Transverse colon (tissue), 4 donors: ENCODE data around the gene SEMA3C. TPM values are rescaled to one million over a fixed set of nuclear protein-coding genes. Genes with fewer than 3 reads are reported as not detected.

ENCODE experiments used
- DNase-seq: peaks from one replicate; pipeline ENCODE4 v3.0.0-alpha.2; 2019
- H3K27ac ChIP-seq, 4 donors: fragments of 200-600 bp; sonication (generic); 2 replicates each; pipeline ENCODE4 v1.5.1; 2016 to 2018; ENCODE audit warnings: inconsistent platforms in 4 of 4
- H3K27me3 ChIP-seq: fragments of 200-600 bp; sonication (generic); 2 replicates; pipeline ENCODE4 v1.5.1; 2017; ENCODE audit warnings: inconsistent platforms
- H3K36me3 ChIP-seq, 4 donors: fragments of 200-600 bp; sonication (generic); 2 replicates each; pipeline ENCODE4 v1.5.1; 2017 to 2019; ENCODE audit warnings: inconsistent platforms in 4 of 4
- H3K4me1 ChIP-seq, 4 donors: fragments of 200-600 bp; sonication (generic); 2 replicates each; pipeline ENCODE4 v1.5.1; 2017 to 2020; ENCODE audit warnings: inconsistent platforms in 4 of 4
- H3K4me3 ChIP-seq, 4 donors: fragments of 200-600 bp; sonication (generic); 1 replicate in 1 of 4; 2 replicates in 3 of 4; pipeline versions ENCODE4 v1.5.1 to v1.6.1; 2017 to 2019; ENCODE audit warnings: inconsistent platforms in 4 of 4
- H3K9me3 ChIP-seq, 2 donors: fragments of 200-600 bp; sonication (generic); 2 replicates each; pipeline ENCODE4 v1.5.1; 2017 to 2019; ENCODE audit warnings: inconsistent platforms in 2 of 2
- EP300 ChIP-seq: sonication (generic); formaldehyde crosslinking; IDR thresholded peaks from one replicate; pipeline ENCODE4 v1.6.1; 2017; ENCODE audit warnings: antibody characterized with exemption, low read depth
- POLR2A ChIP-seq: fragments of 450-650 bp; IDR thresholded peaks from one replicate; pipeline ENCODE4 v1.6.1; 2016; ENCODE audit warnings: antibody characterized with exemption, mild to moderate bottlenecking, moderate library complexity
- POLR2AphosphoS5 ChIP-seq, 3 donors: sonication (generic); formaldehyde crosslinking; IDR thresholded peaks; one replicate each; pipeline ENCODE4 v1.6.1; 2016; ENCODE audit warnings: antibody characterized with exemption in 3 of 3
- WGBS, 2 donors: methylation state at CpG; one replicate each; pipeline ENCODE4 v1.1.5; 2018; ENCODE audit warnings: low coverage in 1 of 2; 5-methylcytosine and 5-hydroxymethylcytosine counted together
- in situ Hi-C, 4 donors: fragments of 200-750 bp; cut with MboI; loops; one replicate each; pipeline versions ENCODE4 v1.15.0 to v1.15.1; 2017; ENCODE audit warnings: low sequenced_read_pairs in 3 of 4, low pct_ligation_motif_present in 1 of 4, low pct_unique_long_range_greater_than_20kb in 1 of 4
- intact Hi-C: fragments of 100-400 bp; cut with DNase I; formaldehyde crosslinking; loops from one replicate; pipeline ENCODE4 v1.15.1; 2023; ENCODE audit warnings: low total_unique reads
- total RNA-seq, 4 donors: library from RNA; depleted of rRNA; stranded (reverse); fragments of >200 nt; gene quantifications; one replicate each; pipeline ENCODE4 v1.1.0, GENCODE V29; 2016
- TF ChIP-seq, protein P1 (sequence below), 5 experiments: fragments of 200-600 bp in 3 of 5; fragments of 450-650 bp in 2 of 5; sonication (generic) in 3 of 5; IDR thresholded peaks; 1 replicate in 2 of 5; 2 replicates in 3 of 5; pipeline ENCODE4 v1.5.1; 2016 to 2017; ENCODE audit warnings: antibody characterized with exemption in 5 of 5, inconsistent platforms in 3 of 5, mild to moderate bottlenecking in 2 of 5, moderate library complexity in 1 of 5

The SEMA3C gene
- total RNA-seq, 4 donors from 2014 or later: 34.0 to 83.8 (median 79.9) TPM

GRCh38 chr7:80883154-80884025, 35.5 kb downstream of the SEMA3C start:
- no peak for DNase-seq
- in situ Hi-C loops: no loop called here
- 35 to 49% methylated on average over 2 of the region's 2 CpGs for WGBS, 2 donors
- no peaks in the 10 kb centered on the region for H3K9me3 ChIP-seq
- H3K36me3 ChIP-seq: peaks cover 0 to 4% (median 0%) of the 10 kb centered on the region in 4 donors
- no peak overlapping the region for H3K4me3 ChIP-seq
- H3K27me3 ChIP-seq: no peaks in the 10 kb centered on the region
- intact Hi-C loops: no loop called here
- peaks cover 7 to 32% (median 23%) of the 10 kb centered on the region in 4 donors for H3K4me1 ChIP-seq
- TF ChIP-seq POLR2AphosphoS5 (IDR thresholded peaks at IDR 0.05) (peak; percentile 32 to 72 (median 68)), EP300 (no peak), POLR2A (no peak)
- H3K27ac ChIP-seq: peak overlapping the region; percentile 45 to 74 (median 60)

GRCh38 chr7:80882213-80882801, 36.5 kb downstream of the SEMA3C start:
- Histone ChIP-seq H3K27me3 (no peaks in the 10 kb centered on the region), H3K36me3 (no peaks in the 10 kb centered on the region), H3K4me1 (peaks cover 9 to 35% (median 26%) of the 10 kb centered on the region in 4 donors), H3K27ac (peak overlapping the region in 1 of 4 donors; percentile 45), H3K4me3 (no peak overlapping the region), H3K9me3 (no peaks in the 10 kb centered on the region)
- WGBS, 2 donors: 80 to 93% methylated on average over 4 of the region's 4 CpGs
- intact Hi-C loops (no loop called here), in situ Hi-C loops (no loop called here)
- no peak for DNase-seq
- TF ChIP-seq EP300: no peak
- TF ChIP-seq, protein P1, sequence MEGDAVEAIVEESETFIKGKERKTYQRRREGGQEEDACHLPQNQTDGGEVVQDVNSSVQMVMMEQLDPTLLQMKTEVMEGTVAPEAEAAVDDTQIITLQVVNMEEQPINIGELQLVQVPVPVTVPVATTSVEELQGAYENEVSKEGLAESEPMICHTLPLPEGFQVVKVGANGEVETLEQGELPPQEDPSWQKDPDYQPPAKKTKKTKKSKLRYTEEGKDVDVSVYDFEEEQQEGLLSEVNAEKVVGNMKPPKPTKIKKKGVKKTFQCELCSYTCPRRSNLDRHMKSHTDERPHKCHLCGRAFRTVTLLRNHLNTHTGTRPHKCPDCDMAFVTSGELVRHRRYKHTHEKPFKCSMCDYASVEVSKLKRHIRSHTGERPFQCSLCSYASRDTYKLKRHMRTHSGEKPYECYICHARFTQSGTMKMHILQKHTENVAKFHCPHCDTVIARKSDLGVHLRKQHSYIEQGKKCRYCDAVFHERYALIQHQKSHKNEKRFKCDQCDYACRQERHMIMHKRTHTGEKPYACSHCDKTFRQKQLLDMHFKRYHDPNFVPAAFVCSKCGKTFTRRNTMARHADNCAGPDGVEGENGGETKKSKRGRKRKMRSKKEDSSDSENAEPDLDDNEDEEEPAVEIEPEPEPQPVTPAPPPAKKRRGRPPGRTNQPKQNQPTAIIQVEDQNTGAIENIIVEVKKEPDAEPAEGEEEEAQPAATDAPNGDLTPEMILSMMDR (IDR thresholded peaks at IDR 0.05): no peak

DNA sequence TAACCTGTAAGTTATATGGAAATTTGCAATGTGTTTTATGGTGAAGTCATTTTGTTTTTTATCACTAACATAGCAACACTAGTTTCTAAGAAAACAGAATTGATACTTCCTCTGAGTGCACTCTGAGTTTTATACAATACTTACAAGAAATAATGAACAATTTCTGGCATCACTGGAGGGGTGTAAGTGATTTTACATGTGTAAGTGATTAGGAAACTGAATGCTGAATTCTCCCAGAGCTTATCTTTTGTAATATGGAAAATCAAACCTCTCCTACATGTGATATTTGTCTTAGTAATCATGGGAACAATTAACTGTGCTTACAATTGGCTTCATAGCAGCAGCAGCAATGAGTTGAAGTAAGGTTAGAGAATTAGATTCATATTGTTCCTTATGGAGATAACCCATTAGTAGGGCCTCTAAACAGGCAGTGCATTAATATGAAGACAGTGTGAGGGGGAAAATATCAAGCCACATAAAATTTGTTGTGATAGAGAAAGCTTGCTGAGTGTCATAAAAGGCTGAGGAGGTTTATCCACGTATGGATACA, 37.4 kb downstream of the SEMA3C start:
- TF ChIP-seq, protein P1 (IDR thresholded peaks at IDR 0.05): no peak
- TF ChIP-seq EP300 (no peak), POLR2AphosphoS5 (IDR thresholded peaks at IDR 0.05) (no peak), POLR2A (no peak)
- intact Hi-C loops: no loop called here
- WGBS, 2 donors: 49 to 67% methylated on average over 1 of the region's 1 CpG
- H3K27ac ChIP-seq: no peak overlapping the region
- H3K4me3 ChIP-seq: no peak overlapping the region
- no peaks in the 10 kb centered on the region for H3K27me3 ChIP-seq
- in situ Hi-C loops: no loop called here
- H3K36me3 ChIP-seq: no peaks in the 10 kb centered on the region
- no peak for DNase-seq
- H3K4me1 ChIP-seq: peaks cover 16 to 44% (median 29%) of the 10 kb centered on the region in 4 donors
- H3K9me3 ChIP-seq: no peaks in the 10 kb centered on the region

- H3K9me3 ChIP-seq: no peaks in the 10 kb centered on the region
- WGBS, 2 donors: 86 to 93% methylated on average over 5 of the region's 5 CpGs
- H3K4me1 ChIP-seq: peaks cover 12 to 31% (median 23%) of the 10 kb centered on the region in 4 donors
- DNase-seq: no peak
- in situ Hi-C loops: no loop called here
- H3K36me3 ChIP-seq: no peaks in the 10 kb centered on the region
- TF ChIP-seq POLR2AphosphoS5 (IDR thresholded peaks at IDR 0.05) (no peak), POLR2A (no peak), EP300 (no peak)
- TF ChIP-seq, protein P1 (IDR thresholded peaks at IDR 0.05): no peak
- H3K27ac ChIP-seq: no peak overlapping the region
- no peaks in the 10 kb centered on the region for H3K27me3 ChIP-seq
- intact Hi-C loops: no loop called here
- H3K4me3 ChIP-seq: no peak overlapping the region
Observed at GRCh38 chr7:80879849-80880248, 39.0 kb downstream of the SEMA3C start.
